IMR-90 (cell line): ENCODE data around the gene RNF123.

ENCODE experiments used
- CTCF ChIP-seq: conservative IDR thresholded peaks from 2 replicates; pipeline ENCODE4 v1.5.1; 2012; ENCODE audit warnings: mild to moderate bottlenecking, low read depth, low read length, improper control_type of control experiment
- POLR2A ChIP-seq: IDR thresholded peaks from 2 replicates; pipeline ENCODE4 v1.6.1; 2012; ENCODE audit warnings: mild to moderate bottlenecking, low read depth, low read length

DNA sequence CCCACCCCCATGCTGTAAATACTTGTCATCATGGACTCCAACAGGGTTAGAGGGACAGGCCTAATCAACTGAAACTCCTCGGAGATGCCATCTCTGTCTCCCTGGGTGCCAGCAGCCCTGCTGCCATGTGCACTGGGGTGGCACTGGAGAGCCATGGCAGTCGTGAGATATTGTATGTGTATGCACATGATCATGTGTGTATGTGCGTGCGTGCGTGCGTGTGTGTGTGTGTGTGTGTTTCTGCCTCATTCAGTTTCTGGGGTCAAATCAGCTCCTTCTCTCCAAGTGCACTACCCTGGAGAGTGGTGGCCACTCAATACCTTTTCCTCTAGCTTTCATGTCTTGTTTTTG lies 18.4 kb upstream of the RNF123 start:
- no peak for TF ChIP-seq CTCF
- TF ChIP-seq POLR2A, result no peak
